ENCODE measurements around the gene ITPR1.

Gene ITPR1

DNA sequence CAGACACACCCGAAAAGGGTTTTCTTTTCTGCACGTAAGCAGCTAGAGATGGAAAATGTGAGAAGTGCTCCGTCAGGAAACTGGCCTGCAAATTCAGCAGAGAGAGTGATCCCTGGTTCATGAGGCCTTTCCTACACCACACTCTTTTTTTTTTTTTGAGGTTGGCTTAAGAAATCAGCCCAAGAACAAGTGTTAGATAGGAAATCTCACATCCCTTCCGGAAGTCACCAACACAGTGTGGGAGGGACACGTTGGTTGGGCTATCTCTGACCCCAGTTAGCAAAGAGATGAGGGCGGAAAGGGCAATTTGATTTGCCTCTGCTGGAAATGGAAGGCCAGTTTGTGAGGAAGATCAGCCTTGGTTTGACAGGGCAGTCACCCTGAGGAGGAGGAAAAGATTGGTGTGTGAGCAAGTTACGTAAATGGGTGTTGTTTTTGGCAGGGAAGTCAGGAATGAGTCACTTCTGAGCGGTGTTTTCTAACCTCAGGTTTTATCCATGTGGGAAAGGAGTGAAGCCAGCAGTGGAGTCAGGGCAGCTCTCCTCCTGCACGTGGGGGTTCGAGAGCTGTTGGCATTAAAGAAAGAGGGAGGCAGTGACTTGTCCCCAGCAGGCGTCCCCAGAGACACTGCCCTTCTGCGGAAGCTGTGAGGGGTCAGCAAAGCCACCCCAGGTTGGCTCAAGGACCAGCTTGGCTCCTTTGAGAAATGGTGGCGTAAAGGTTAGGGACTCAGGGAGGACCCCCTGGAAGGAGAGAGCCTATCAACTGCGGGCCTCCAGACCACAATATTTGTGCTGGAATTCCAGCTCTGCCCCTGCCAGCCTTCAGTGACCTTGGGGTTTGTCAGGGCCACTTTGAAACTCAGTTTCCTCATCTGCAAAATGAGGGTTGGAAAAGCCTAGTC, 248.5 kb downstream of the ITPR1 start (continued):
- no peak for TF ChIP-seq ZNF707 (tag by site-specific recombination; IDR thresholded peaks at IDR 0.05)
- TF ChIP-seq ZNF24 (tag by site-specific recombination; IDR thresholded peaks at IDR 0.05): peak; percentile 88
- TF ChIP-seq, protein P1, sequence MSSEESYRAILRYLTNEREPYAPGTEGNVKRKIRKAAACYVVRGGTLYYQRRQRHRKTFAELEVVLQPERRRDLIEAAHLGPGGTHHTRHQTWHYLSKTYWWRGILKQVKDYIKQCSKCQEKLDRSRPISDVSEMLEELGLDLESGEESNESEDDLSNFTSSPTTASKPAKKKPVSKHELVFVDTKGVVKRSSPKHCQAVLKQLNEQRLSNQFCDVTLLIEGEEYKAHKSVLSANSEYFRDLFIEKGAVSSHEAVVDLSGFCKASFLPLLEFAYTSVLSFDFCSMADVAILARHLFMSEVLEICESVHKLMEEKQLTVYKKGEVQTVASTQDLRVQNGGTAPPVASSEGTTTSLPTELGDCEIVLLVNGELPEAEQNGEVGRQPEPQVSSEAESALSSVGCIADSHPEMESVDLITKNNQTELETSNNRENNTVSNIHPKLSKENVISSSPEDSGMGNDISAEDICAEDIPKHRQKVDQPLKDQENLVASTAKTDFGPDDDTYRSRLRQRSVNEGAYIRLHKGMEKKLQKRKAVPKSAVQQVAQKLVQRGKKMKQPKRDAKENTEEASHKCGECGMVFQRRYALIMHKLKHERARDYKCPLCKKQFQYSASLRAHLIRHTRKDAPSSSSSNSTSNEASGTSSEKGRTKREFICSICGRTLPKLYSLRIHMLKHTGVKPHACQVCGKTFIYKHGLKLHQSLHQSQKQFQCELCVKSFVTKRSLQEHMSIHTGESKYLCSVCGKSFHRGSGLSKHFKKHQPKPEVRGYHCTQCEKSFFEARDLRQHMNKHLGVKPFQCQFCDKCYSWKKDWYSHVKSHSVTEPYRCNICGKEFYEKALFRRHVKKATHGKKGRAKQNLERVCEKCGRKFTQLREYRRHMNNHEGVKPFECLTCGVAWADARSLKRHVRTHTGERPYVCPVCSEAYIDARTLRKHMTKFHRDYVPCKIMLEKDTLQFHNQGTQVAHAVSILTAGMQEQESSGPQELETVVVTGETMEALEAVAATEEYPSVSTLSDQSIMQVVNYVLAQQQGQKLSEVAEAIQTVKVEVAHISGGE (tag by site-specific recombination; conservative IDR thresholded peaks at IDR 0.05; ENCODE audit: low read depth): peak; percentile 29; the same call in 1 of the 2 replicates
- TF ChIP-seq ZBTB20 (tag by site-specific recombination; IDR thresholded peaks at IDR 0.05): peak; percentile 54; the same call in 1 of the 2 replicates
- no peak for TF ChIP-seq ZNF280D (tag by site-specific recombination; IDR thresholded peaks at IDR 0.05)
- peak; percentile 65; the same call in 1 of the 2 replicates for TF ChIP-seq ZNF518A (tag by site-specific recombination; conservative IDR thresholded peaks at IDR 0.05; ENCODE audit: low read depth)
- TF ChIP-seq, protein P2, sequence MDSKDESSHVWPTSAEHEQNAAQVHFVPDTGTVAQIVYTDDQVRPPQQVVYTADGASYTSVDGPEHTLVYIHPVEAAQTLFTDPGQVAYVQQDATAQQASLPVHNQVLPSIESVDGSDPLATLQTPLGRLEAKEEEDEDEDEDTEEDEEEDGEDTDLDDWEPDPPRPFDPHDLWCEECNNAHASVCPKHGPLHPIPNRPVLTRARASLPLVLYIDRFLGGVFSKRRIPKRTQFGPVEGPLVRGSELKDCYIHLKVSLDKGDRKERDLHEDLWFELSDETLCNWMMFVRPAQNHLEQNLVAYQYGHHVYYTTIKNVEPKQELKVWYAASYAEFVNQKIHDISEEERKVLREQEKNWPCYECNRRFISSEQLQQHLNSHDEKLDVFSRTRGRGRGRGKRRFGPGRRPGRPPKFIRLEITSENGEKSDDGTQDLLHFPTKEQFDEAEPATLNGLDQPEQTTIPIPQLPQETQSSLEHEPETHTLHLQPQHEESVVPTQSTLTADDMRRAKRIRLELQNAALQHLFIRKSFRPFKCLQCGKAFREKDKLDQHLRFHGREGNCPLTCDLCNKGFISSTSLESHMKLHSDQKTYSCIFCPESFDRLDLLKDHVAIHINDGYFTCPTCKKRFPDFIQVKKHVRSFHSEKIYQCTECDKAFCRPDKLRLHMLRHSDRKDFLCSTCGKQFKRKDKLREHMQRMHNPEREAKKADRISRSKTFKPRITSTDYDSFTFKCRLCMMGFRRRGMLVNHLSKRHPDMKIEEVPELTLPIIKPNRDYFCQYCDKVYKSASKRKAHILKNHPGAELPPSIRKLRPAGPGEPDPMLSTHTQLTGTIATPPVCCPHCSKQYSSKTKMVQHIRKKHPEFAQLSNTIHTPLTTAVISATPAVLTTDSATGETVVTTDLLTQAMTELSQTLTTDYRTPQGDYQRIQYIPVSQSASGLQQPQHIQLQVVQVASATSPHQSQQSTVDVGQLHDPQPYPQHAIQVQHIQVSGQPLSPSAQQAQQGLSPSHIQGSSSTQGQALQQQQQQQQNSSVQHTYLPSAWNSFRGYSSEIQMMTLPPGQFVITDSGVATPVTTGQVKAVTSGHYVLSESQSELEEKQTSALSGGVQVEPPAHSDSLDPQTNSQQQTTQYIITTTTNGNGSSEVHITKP (tag by site-specific recombination; IDR thresholded peaks at IDR 0.05): peak; percentile 84
- TF ChIP-seq ZNF623 (tag by site-specific recombination; IDR thresholded peaks at IDR 0.05): no peak
- no peak for TF ChIP-seq TCF7L2 (IDR thresholded peaks at IDR 0.05; ENCODE audit: borderline replicate concordance, low read depth, low read length)
- peak; percentile 95 for TF ChIP-seq ZEB2 (tag by site-specific recombination; IDR thresholded peaks at IDR 0.05)
- no peak for TF ChIP-seq ZNF292 (tag by site-specific recombination; IDR thresholded peaks at IDR 0.05; ENCODE audit: borderline replicate concordance, low read depth)
- no peak for TF ChIP-seq ZNF239 (tag by site-specific recombination; IDR thresholded peaks at IDR 0.05)
- TF ChIP-seq ZNF660 (tag by site-specific recombination; IDR thresholded peaks at IDR 0.05): peak; percentile 75; the same call in 1 of the 2 replicates
- TF ChIP-seq ZNF398 (tag by site-specific recombination; IDR thresholded peaks at IDR 0.05): peak; percentile 89
- no peak for TF ChIP-seq ZNF768 (tag by site-specific recombination; IDR thresholded peaks at IDR 0.05)
- no peak for TF ChIP-seq ZNF791 (tag by site-specific recombination; IDR thresholded peaks at IDR 0.05)
- TF ChIP-seq ZBTB44 (tag by site-specific recombination; IDR thresholded peaks at IDR 0.05): peak; percentile 26; the same call in 1 of the 2 replicates
- peak; percentile 96 for TF ChIP-seq SP7 (tag by site-specific recombination; IDR thresholded peaks at IDR 0.05)

All from HEK293 (cell line).